Subcutaneous adipose tissue (tissue), 4 donors: ENCODE results near the gene MBD1. TPM values are rescaled to one million over a fixed set of nuclear protein-coding genes. Genes with fewer than 3 reads are reported as not detected.

Experiments
- CTCF ChIP-seq: fragments of 450-650 bp; IDR thresholded peaks from one replicate; pipeline ENCODE4 v1.5.1; 2016; ENCODE audit warnings: low read depth, mild to moderate bottlenecking, control low read depth, antibody characterized with exemption, moderate library complexity
- small RNA-seq: library from RNA; depleted of rRNA; stranded (forward); fragments of <200 nt; gene quantifications from one replicate; pipeline ENCODE3, GENCODE V24; 2016
- total RNA-seq, 4 donors: library from RNA; depleted of rRNA; stranded (reverse); fragments of >200 nt; gene quantifications; one replicate each; pipeline ENCODE4 v1.1.0, GENCODE V29; 2016

The MBD1 gene
- total RNA-seq, 4 donors from 2014 or later = 42.6 to 71.0 (median 49.7) TPM

- no peak for TF ChIP-seq CTCF
Observed at GRCh38 chr18:50262977-50263376, 18.3 kb downstream of the MBD1 start.

- no peak for TF ChIP-seq CTCF
Observed at GRCh38 chr18:50250935-50251334, 30.4 kb downstream of the MBD1 start.

GRCh38 chr18:50249576-50249975 lies 31.7 kb downstream of the MBD1 start:
- TF ChIP-seq CTCF = no peak

- TF ChIP-seq CTCF = no peak
Observed at GRCh38 chr18:50247561-50247960, 33.8 kb downstream of the MBD1 start.

GRCh38 chr18:50240080-50240563 lies 41.2 kb downstream of the MBD1 start:
- no peak for TF ChIP-seq CTCF

- TF ChIP-seq CTCF = no peak
Observed at GRCh38 chr18:50232419-50232818, 48.9 kb downstream of the MBD1 start.

GRCh38 chr18:50231621-50232020 lies 49.7 kb downstream of the MBD1 start:
- no peak for TF ChIP-seq CTCF

Small RNA genes within 50 kb of the gene (small RNA-seq; reads per million reads assigned to genes)
- gene RNA5SP458 = not detected

Other genes with a start within 250 kb of the MBD1 start
- 1 to 10 TPM; 1.2 to 2.2 (median 1.3) TPM for gene MYO5B, start 86.4 kb downstream of the MBD1 start, total RNA-seq
- gene CFAP53, start 15.0 kb downstream of the MBD1 start, total RNA-seq = 1 to 10 TPM in 1 of 4 donors, under 1 TPM in 2, not detected in 1; 0.34 to 1.5 (median 0.75) TPM
- 10 to 100 TPM; 33.6 to 85.9 (median 42.8) TPM for gene CXXC1, start 6.2 kb upstream of the MBD1 start, total RNA-seq
- gene SKA1, start 93.5 kb upstream of the MBD1 start, total RNA-seq = under 1 TPM in 3 of 4 donors, not detected in 1; 0.66 to 0.75 (median 0.68) TPM